Body of pancreas (tissue), 4 donors: Measurements from ENCODE around the gene ITPR2.

Experiments
- CTCF ChIP-seq, 7 experiments: fragments of 450-650 bp in 4 of 7; fragments of 200-600 bp in 3 of 7; sonication (generic) in 3 of 7; IDR thresholded peaks; one replicate each; pipeline ENCODE4 v1.5.1; 2016 to 2019; ENCODE audit warnings: antibody characterized with exemption in 7 of 7
- POLR2A ChIP-seq, 3 donors: fragments of 450-650 bp; IDR thresholded peaks; one replicate each; pipeline ENCODE4 v1.6.1; 2016; ENCODE audit warnings: antibody characterized with exemption in 3 of 3, mild to moderate bottlenecking in 2 of 3

DNA sequence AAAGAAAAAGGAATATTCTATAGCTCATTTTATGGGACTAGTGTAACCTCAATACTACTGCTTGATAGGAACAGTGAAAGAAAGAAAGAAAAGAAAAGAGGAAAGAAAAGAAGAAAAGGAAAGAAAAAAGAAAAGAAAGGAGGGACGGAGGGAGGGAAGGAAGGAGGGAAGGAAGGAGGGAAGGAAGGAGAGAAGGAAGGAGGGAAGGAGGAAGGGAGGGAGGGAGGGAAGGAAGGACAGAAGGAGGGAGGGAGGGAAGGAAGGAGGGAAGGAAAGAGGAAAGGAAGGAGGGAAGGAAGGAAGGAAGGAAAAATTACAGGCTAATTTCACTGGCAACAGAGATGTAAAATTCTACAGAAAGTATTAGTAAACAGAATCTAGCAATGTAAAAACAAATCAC lies 215.5 kb downstream of the ITPR2 start:
- TF ChIP-seq CTCF (IDR thresholded peaks at IDR 0.05) (no peak), POLR2A (IDR thresholded peaks at IDR 0.05) (no peak)
